Choroid plexus epithelial cell (primary cell): ENCODE results near the gene OSBPL2.

Experiments used
- DNase-seq: peaks from one replicate; pipeline ENCODE4 v3.0.0-alpha.2; 2010; ENCODE audit warnings: low read depth
- H3K4me3 ChIP-seq: 2 replicates; pipeline ENCODE4 v1.5.1; 2011; ENCODE audit warnings: low read depth, mild to moderate bottlenecking, control low read depth, low read length, moderate library complexity
- TF ChIP-seq, protein P1 (sequence below): conservative IDR thresholded peaks from 2 replicates; pipeline ENCODE4 v1.5.1; 2011; ENCODE audit warnings: low read depth, mild to moderate bottlenecking, control low read depth, inconsistent platforms, low read length, moderate library complexity

The OSBPL2 gene

GRCh38 chr20:62277253-62277652, 38.9 kb downstream of the OSBPL2 start:
- no peak for DNase-seq
- H3K4me3 ChIP-seq = no peak overlapping the region
- TF ChIP-seq, protein P1, sequence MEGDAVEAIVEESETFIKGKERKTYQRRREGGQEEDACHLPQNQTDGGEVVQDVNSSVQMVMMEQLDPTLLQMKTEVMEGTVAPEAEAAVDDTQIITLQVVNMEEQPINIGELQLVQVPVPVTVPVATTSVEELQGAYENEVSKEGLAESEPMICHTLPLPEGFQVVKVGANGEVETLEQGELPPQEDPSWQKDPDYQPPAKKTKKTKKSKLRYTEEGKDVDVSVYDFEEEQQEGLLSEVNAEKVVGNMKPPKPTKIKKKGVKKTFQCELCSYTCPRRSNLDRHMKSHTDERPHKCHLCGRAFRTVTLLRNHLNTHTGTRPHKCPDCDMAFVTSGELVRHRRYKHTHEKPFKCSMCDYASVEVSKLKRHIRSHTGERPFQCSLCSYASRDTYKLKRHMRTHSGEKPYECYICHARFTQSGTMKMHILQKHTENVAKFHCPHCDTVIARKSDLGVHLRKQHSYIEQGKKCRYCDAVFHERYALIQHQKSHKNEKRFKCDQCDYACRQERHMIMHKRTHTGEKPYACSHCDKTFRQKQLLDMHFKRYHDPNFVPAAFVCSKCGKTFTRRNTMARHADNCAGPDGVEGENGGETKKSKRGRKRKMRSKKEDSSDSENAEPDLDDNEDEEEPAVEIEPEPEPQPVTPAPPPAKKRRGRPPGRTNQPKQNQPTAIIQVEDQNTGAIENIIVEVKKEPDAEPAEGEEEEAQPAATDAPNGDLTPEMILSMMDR = no peak

GRCh38 chr20:62280303-62280702, 42.0 kb downstream of the OSBPL2 start:
- DNase-seq = no peak
- TF ChIP-seq, protein P1 = no peak
- H3K4me3 ChIP-seq = no peak overlapping the region

GRCh38 chr20:62281161-62281933, 43.0 kb downstream of the OSBPL2 start:
- no peak overlapping the region for H3K4me3 ChIP-seq
- no peak for DNase-seq
- TF ChIP-seq, protein P1 = no peak

DNA sequence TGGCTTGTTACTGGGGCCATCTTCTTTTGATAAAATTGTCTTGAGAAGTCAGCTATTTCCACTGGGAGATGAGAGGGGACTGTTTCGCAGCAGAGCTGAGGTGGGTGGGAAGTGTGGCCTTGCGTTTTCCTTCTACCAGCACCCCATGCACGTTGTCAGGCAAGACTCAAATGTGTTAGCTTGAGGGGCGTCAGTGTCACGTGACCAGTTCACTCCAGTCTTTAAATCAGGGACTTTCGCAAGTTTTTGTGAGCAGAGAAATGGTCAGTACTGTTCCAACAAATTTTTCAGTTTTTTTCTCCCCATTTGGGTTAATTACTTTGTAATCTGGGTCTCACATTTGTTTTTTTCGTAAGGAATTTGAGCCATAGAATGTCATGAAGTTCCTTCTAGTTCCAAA, 43.8 kb downstream of the OSBPL2 start:
- H3K4me3 ChIP-seq = no peak overlapping the region
- TF ChIP-seq, protein P1 = no peak
- DNase-seq = no peak

DNA sequence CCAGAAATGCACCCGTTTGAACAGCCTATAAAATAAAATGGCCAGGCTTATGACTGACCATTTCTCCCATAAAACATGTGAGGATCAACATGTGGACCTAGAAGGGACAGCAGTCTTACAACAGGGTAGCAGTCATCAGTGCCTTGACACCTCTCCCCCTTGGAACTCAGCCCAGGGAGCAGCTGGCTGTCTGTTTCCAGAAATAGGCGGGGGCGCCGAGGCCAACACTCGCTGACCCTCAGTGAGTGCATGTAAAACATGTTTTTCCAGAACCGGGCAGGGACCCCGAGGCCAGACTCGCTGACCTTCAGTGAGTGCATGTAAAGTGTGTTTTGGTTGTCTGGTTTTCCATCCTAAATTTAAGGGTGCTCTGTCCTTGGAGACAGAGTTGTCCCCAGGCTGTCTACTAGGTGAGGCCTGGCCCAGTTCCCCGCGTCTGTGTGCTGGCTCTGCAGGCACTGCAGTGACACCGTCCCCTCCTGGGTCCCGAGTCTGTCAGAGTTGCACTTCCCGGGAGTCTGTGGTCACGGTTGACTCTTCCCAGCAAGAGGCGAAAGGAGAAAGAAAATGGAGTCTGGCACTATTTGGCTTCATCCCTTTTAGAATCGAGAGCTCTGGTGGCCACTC, 44.7 kb downstream of the OSBPL2 start:
- DNase-seq = no peak
- H3K4me3 ChIP-seq = no peak overlapping the region
- TF ChIP-seq, protein P1 = no peak

GRCh38 chr20:62284448-62284847, 46.1 kb downstream of the OSBPL2 start:
- no peak overlapping the region for H3K4me3 ChIP-seq
- TF ChIP-seq, protein P1 = no peak
- no peak for DNase-seq

DNA sequence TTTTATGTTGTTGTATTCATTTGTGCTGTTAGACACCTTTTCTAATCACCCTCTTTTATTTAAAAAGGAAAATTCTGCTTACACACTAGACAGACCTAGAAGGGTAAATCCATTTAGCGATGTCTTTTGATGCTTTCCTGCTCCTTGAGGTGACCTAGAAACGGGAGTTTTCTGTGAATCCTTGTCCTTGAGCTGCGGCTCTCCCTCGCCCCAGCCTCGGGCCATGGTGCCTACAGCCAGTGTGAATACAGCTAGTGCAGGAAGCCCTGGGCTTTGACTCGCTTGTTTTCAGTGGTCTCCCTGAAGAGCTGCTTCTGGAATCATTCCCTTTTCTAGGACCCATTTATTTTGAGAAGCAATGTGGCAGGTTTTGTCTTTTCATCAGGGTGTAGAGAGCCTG, 46.8 kb downstream of the OSBPL2 start:
- H3K4me3 ChIP-seq = no peak overlapping the region
- TF ChIP-seq, protein P1 = no peak
- no peak for DNase-seq
